Neutrophil (primary cell): ENCODE measurements around the gene MT1H.
"Not testable (repeated sequence)": the region's sequence is repeated elsewhere in the genome, so short reads cannot be mapped to it uniquely, and the experiment has no call there.

ENCODE experiments used
- H3K27ac ChIP-seq: fragments of 200-600 bp; sonication (generic); 2 replicates; pipeline ENCODE4 v1.5.1; 2016; ENCODE audit warnings: mild to moderate bottlenecking, moderate library complexity
- H3K27me3 ChIP-seq: fragments of 200-600 bp; sonication (generic); 2 replicates; pipeline ENCODE4 v1.6.0; 2016; ENCODE audit warnings: mild to moderate bottlenecking
- H3K36me3 ChIP-seq: fragments of 200-600 bp; sonication (generic); 2 replicates; pipeline ENCODE4 v1.5.1; 2017
- H3K4me1 ChIP-seq, 2 experiments: fragments of 200-600 bp in 1 of 2; sonication (generic) in 1 of 2; 1 replicate in 1 of 2; 2 replicates in 1 of 2; pipeline versions ENCODE4 v1.5.1 to v1.6.1; 2013 to 2016; ENCODE audit warnings: low read depth in 1 of 2, low read length in 1 of 2, mild to moderate bottlenecking in 1 of 2, moderate library complexity in 1 of 2; ENCODE audit not compliant: control insufficient read depth in 1 of 2, insufficient read depth in 1 of 2
- H3K4me3 ChIP-seq, 2 experiments: fragments of 200-600 bp in 1 of 2; sonication (generic) in 1 of 2; 1 replicate in 1 of 2; 2 replicates in 1 of 2; pipeline ENCODE4 v1.5.1; 2013 to 2016; ENCODE audit warnings: low read depth in 1 of 2, low read length in 1 of 2, mild to moderate bottlenecking in 1 of 2, moderate library complexity in 1 of 2
- H3K9me3 ChIP-seq: fragments of 200-600 bp; sonication (generic); 2 replicates; pipeline ENCODE4 v1.5.1; 2016
- TF ChIP-seq, protein P1 (sequence below): fragments of 200-600 bp; sonication (generic); IDR thresholded peaks from 2 replicates; pipeline ENCODE4 v1.5.1; 2016; ENCODE audit warnings: antibody characterized with exemption

Gene MT1H

DNA sequence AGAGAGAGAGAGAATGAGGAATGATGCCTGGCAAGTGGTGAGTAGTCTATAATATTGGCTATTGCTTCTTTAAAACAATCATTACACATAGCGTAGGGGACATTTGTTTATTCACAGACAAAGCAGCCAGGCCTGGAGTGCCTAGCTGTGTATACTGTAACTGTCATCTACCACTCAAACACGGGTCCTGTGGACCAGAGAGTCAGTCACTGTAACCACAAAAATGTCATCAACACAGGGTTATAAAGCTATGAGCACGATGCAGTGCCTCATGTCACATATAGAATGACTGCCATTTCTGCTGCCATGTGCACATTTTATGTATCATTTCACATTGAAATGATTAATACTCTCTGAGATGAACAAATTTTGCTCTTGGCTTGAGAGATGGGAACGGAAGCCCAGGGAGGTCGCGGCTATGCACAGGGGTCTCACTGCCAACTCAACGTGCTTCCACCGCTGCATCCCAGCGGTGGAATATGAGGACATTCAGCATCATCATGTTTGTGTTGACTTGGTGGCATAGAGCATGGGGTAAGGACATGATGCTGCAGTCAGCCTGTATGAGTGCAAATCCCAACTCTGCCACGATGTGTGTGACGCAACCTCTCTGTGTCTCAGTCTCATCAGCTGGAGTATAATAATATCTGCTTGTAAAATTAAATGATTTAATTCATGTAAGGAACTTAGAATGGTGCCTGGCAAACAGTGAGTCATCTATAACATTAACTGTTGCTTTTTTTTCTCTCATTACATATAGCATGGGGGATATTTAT is 3.3 kb downstream of the MT1H start:
- H3K27ac ChIP-seq, result no peak overlapping the region
- H3K27me3 ChIP-seq, result peaks cover 100% of the 10 kb centered on the region
- no peaks in the 10 kb centered on the region for H3K4me1 ChIP-seq
- no peak overlapping the region for H3K4me3 ChIP-seq
- TF ChIP-seq, protein P1, sequence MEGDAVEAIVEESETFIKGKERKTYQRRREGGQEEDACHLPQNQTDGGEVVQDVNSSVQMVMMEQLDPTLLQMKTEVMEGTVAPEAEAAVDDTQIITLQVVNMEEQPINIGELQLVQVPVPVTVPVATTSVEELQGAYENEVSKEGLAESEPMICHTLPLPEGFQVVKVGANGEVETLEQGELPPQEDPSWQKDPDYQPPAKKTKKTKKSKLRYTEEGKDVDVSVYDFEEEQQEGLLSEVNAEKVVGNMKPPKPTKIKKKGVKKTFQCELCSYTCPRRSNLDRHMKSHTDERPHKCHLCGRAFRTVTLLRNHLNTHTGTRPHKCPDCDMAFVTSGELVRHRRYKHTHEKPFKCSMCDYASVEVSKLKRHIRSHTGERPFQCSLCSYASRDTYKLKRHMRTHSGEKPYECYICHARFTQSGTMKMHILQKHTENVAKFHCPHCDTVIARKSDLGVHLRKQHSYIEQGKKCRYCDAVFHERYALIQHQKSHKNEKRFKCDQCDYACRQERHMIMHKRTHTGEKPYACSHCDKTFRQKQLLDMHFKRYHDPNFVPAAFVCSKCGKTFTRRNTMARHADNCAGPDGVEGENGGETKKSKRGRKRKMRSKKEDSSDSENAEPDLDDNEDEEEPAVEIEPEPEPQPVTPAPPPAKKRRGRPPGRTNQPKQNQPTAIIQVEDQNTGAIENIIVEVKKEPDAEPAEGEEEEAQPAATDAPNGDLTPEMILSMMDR, result no peak
- H3K9me3 ChIP-seq, result no peaks in the 10 kb centered on the region
- no peaks in the 10 kb centered on the region for H3K36me3 ChIP-seq

DNA sequence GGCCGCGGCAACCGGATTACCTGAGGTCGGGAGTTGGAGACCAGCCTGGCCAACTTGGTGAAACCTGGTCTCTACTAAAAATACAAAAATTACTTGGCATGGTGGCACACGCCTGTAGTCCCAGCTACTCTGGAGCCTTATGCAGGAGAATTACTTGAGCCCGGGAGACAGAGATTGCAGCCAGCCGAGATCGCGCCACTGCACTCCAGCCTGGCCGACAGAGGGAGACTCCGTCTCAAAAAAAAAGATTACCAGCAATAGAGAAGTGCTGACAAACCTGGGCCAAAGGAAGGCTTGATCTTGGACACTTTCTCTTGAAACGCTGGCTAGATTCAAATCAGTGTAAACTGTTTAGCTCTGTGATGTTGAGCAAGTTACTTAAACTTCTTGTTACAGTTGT is 4.3 kb downstream of the MT1H start:
- Histone ChIP-seq H3K36me3 (no peaks in the 10 kb centered on the region), H3K27ac (no peak overlapping the region), H3K9me3 (no peaks in the 10 kb centered on the region), H3K4me3 (no peak overlapping the region), H3K4me1 (peaks cover 0 to under 1% of the 10 kb centered on the region in 2 experiments), H3K27me3 (peaks cover 97% of the 10 kb centered on the region)
- TF ChIP-seq, protein P1, result no peak

DNA sequence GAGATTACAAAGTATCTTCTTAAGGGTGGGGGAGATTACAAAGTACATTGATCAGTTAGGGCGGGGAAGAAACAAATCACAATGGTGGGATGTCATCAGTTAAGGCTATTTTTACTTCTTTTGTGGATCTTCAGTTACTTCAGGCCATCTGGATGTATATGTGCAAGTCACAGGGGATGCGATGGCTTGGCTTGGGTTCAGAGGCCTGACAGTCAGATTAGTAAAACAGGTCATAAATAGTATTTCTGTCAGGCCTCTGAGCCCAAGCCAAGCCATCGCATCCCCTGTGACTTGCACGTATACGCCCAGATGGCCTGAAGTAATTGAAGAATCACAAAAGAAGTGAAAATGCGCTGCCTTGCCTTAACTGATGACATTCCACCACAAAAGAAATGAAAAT is 5.0 kb downstream of the MT1H start:
- H3K9me3 ChIP-seq, H3K36me3 ChIP-seq, H3K4me1 ChIP-seq, H3K27ac ChIP-seq, H3K4me3 ChIP-seq: not testable (repeated sequence)
- peaks cover 90% of the 10 kb centered on the region for H3K27me3 ChIP-seq

- peaks cover 7 to 18% of the 10 kb centered on the region in 2 experiments for H3K4me1 ChIP-seq
- no peaks in the 10 kb centered on the region for H3K36me3 ChIP-seq
- peaks cover 78% of the 10 kb centered on the region for H3K27me3 ChIP-seq
- H3K4me3 ChIP-seq, result no peak overlapping the region
- TF ChIP-seq, protein P1, result no peak
- no peaks in the 10 kb centered on the region for H3K9me3 ChIP-seq
- no peak overlapping the region for H3K27ac ChIP-seq
Measured at GRCh38 chr16:56675685-56676210, 6.1 kb downstream of the MT1H start.

- Histone ChIP-seq H3K36me3 (no peaks in the 10 kb centered on the region), H3K4me3 (no peak overlapping the region), H3K27me3 (peaks cover 73% of the 10 kb centered on the region), H3K9me3 (no peaks in the 10 kb centered on the region), H3K27ac (no peak overlapping the region), H3K4me1 (peaks cover 14 to 27% of the 10 kb centered on the region in 2 experiments)
- TF ChIP-seq, protein P1, result no peak
Measured at GRCh38 chr16:56677474-56677873, 7.9 kb downstream of the MT1H start.

- TF ChIP-seq, protein P1, result no peak
- Histone ChIP-seq H3K27ac (no peak overlapping the region), H3K4me1 (peaks cover 19 to 34% of the 10 kb centered on the region in 2 experiments), H3K4me3 (no peak overlapping the region), H3K9me3 (no peaks in the 10 kb centered on the region), H3K36me3 (no peaks in the 10 kb centered on the region), H3K27me3 (peaks cover 68% of the 10 kb centered on the region)
Measured at GRCh38 chr16:56679078-56679730, 9.6 kb downstream of the MT1H start.
